ENCODE results near the gene TMEM171.

The TMEM171 gene

GRCh38 chr5:73171495-73171894 lies 51.1 kb downstream of the TMEM171 start:
- POLR2A ChIA-PET = no interaction called here
- no peak for DNase-seq (ENCODE audit: low read depth, low spot score)
- H3K4me3 ChIP-seq (ENCODE audit: low read depth, low read length) = no peak overlapping the region
- TF ChIP-seq CTCF (IDR thresholded peaks at IDR 0.05; ENCODE audit: insufficient read depth, low read length, missing control alignments) = no peak
- CTCF ChIA-PET = interaction anchor here (0.8 to 2.5 kb wide), 16 partner anchors 8 to 295 kb away, joined by 3 to 11 read pairs (median 4); no protein-coding TSS in a partner anchor

GRCh38 chr5:73172951-73173350 lies 52.6 kb downstream of the TMEM171 start, which contains the start of gene TMEM174:
TSS of gene TMEM174 (plus strand) at chr5:73173193. CDS start at chr5:73173244, 51 bp downstream.
- no peak for TF ChIP-seq CTCF (IDR thresholded peaks at IDR 0.05; ENCODE audit: insufficient read depth, low read length, missing control alignments)
- H3K4me3 ChIP-seq (ENCODE audit: low read depth, low read length) = no peak within 1 kb of the TSS
- no peak for DNase-seq (ENCODE audit: low read depth, low spot score)
- POLR2A ChIA-PET = no interaction called here
- CTCF ChIA-PET = interaction anchor here (1.0 to 2.1 kb wide), 2 partner anchors 29 kb away, joined by 3 to 7 read pairs; no protein-coding TSS in a partner anchor

- no peak overlapping the region for H3K4me3 ChIP-seq (ENCODE audit: low read depth, low read length)
- TF ChIP-seq CTCF (IDR thresholded peaks at IDR 0.05; ENCODE audit: insufficient read depth, low read length, missing control alignments) = no peak
- DNase-seq (ENCODE audit: low read depth, low spot score) = no peak
- ChIA-PET POLR2A (no interaction called here), CTCF (interaction anchor here (1.0 kb wide), 1 partner anchor 27 kb away, joined by 3 read pairs; no protein-coding TSS in a partner anchor)
Measured at GRCh38 chr5:73174100-73174815, 53.9 kb downstream of the TMEM171 start.

- no peak for TF ChIP-seq CTCF (IDR thresholded peaks at IDR 0.05; ENCODE audit: insufficient read depth, low read length, missing control alignments)
- CTCF ChIA-PET = interaction anchor here (0.9 kb wide), 1 partner anchor 10 kb away, joined by 3 read pairs; no protein-coding TSS in a partner anchor
- H3K4me3 ChIP-seq (ENCODE audit: low read depth, low read length) = no peak overlapping the region
- POLR2A ChIA-PET = no interaction called here
- DNase-seq (ENCODE audit: low read depth, low spot score) = no peak
Measured at GRCh38 chr5:73176250-73176649, 55.9 kb downstream of the TMEM171 start.

- no peak overlapping the region for H3K4me3 ChIP-seq (ENCODE audit: low read depth, low read length)
- TF ChIP-seq CTCF (IDR thresholded peaks at IDR 0.05; ENCODE audit: insufficient read depth, low read length, missing control alignments) = no peak
- ChIA-PET CTCF (interaction anchor here (0.7 to 1.2 kb wide), 4 partner anchors 12 to 23 kb away, joined by 3 read pairs; no protein-coding TSS in a partner anchor), POLR2A (no interaction called here)
- DNase-seq (ENCODE audit: low read depth, low spot score) = no peak
Measured at GRCh38 chr5:73178265-73178664, 57.9 kb downstream of the TMEM171 start.

- ChIA-PET POLR2A (no interaction called here), CTCF (interaction anchor here (1.1 kb wide), 1 partner anchor 9 kb away, joined by 5 read pairs; no protein-coding TSS in a partner anchor)
- TF ChIP-seq CTCF (IDR thresholded peaks at IDR 0.05; ENCODE audit: insufficient read depth, low read length, missing control alignments) = no peak
- no peak overlapping the region for H3K4me3 ChIP-seq (ENCODE audit: low read depth, low read length)
- DNase-seq (ENCODE audit: low read depth, low spot score) = no peak
Measured at GRCh38 chr5:73179730-73180129, 59.4 kb downstream of the TMEM171 start.
